Fibroblast of peridontal ligament (primary cell): ENCODE measurements around the gene MPP2.
"Not testable (repeated sequence)": the region's sequence is repeated elsewhere in the genome, so short reads cannot be mapped to it uniquely, and the experiment has no call there.

Experiments used
- DNase-seq: peaks from one replicate; pipeline ENCODE4 v3.0.0-alpha.2; 2010; ENCODE audit errors: extremely low read depth

The MPP2 gene

GRCh38 chr17:43846963-43847371 is 60.4 kb downstream of the MPP2 start, which contains the start of gene CD300LG:
Gene CD300LG, plus strand, starts transcription at chr17:43847176. Its CDS starts 41 bp downstream, at chr17:43847217.
- no peak for DNase-seq

GRCh38 chr17:43846221-43846712 is 61.1 kb downstream of the MPP2 start:
- peak; percentile 73 for DNase-seq

DNA sequence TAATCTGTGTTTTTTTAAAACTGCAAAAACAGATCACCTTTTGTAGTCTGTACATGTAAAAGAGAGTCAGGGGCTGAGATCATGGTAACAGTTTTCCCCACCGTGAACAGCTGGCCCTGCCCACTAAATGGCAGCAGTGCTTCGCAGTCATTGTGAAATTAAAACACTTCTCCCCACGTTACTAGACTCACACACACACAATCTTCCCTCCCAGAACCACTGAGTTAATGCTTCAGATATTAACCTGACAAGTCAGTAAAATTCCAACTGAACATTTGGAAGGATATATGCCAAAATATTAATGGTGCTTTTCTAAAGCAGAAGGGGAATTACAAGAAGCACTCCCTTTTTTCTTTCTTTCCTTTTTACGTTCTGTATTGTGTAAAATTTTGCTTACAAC is 61.6 kb downstream of the MPP2 start:
- DNase-seq = no peak

- DNase-seq = no peak
These were observed 63.1 kb downstream of the MPP2 start for GRCh38 chr17:43844241-43844640.

GRCh38 chr17:43842975-43843325 is 64.4 kb downstream of the MPP2 start:
- DNase-seq = no peak

- DNase-seq = not testable (repeated sequence)
These were observed 65.0 kb downstream of the MPP2 start for GRCh38 chr17:43842091-43842974.

DNA sequence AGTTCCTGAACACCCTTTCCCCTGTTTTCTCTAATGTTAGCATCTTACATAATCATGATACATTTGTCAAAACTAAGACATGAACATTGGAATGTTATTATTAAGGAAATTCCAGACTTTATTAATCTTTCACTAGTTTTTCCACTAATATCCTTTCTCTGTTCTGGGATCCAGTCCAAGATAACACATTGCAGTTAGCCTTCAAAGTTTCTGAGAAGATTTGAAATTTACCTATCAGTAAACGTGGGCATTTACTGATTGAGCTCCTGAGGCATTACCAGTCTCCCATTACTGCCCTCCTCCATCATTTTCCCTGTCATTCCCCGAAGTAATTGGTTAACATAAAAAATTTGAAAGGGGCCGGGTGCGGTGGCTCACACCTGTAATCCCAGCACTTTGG is 66.1 kb downstream of the MPP2 start:
- no peak for DNase-seq

- no peak for DNase-seq
These were observed 66.5 kb downstream of the MPP2 start for GRCh38 chr17:43840814-43841213.

GRCh38 chr17:43839670-43840108 is 67.6 kb downstream of the MPP2 start:
- DNase-seq = no peak

GRCh38 chr17:43834106-43834505 is 73.2 kb downstream of the MPP2 start:
- DNase-seq = peak; percentile 80

GRCh38 chr17:43832976-43833829 is 74.1 kb downstream of the MPP2 start, which contains the start of gene MPP3:
Gene MPP3, minus strand, starts transcription at chr17:43833146. Its CDS starts 1,240 bp downstream, at chr17:43831906.
- DNase-seq = peak; percentile 50

DNA sequence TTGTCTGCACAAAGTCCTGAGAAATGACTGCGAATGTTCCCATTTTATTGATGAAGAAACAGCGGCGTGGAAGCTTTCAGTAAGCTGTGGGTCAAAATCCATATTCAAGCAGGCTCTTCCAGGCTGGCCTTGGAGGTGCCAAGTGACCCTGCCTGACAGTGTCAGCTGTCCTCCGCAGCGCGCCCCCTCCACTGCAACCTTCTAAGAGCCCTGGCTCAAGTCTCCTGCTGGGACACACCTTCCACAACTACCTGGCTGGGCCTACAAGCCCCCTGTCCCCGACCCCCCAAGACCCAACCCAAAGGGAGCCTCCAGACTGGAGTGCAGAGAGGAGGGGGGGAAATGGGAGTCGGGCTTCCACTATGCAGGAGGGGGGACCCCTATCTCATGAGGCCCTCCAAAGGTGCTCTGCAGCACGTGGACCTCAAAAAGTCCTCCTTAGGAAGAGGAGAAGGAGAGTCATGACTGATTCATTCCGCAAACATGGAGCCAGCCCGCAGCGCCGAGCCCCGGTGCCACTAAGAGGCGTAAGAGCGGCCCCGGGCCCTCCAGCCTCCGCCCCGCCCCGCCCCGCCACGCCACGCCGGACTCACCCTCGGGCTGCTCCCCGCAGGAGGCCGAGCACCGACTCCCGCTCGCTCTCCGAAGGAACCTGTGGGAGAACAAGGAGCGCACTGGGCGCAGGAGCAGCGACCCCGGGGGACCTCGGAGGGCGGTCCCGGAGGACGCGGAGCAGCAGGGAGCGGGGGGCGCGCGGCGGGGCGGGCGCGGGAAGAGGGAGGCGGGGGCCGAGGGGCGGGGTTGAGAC is 75.0 kb downstream of the MPP2 start:
- peak; percentile 62 for DNase-seq

DNA sequence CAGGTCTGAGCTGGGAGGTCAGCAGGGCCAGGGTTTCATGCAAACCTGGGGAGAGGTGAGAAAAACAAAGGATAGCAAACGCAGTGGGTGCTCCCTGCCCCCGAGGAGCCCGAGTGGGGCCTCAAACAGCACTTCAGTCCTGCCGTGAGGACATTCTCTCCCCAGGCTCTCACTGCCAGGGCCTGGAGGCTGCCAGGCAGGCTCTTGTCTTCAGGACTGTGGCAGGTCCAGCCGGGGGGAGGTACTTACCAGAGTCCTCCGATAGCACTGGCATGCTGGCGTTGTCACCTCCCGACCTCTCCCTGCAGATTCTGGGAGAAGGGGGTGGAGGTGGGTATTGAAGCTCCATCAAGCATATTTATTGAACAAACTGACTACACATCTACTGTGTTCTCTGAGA is 75.7 kb downstream of the MPP2 start:
- no peak for DNase-seq

DNA sequence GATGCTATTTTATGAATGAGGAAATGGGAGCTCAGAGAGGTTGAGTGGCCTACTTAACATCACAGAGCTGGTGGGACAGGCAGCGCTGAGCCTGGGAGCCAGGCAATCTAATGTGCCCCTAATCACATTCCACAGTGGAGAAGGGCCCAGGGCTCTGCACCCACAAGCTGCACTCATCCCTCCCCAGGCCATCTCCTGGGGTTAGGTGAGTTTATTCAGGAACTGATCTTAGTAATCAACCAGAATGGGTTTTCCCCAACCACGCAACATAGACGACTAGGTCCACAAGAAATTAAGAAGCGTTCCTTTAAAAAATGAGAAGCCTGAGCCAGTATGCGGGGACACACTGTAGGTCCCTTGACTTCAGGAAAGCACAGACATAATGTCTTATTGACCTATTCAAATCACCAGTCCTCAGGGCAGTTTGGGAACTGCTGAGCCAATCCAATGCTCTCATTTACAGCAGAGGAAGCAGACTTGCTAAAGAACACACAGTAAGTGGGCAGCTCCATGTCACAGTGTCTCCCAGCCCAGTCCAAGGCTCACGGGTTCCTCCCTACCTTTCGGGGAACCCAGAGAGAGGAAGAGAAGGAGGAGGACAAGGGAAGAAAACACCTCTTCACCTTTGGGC is 76.7 kb downstream of the MPP2 start:
- no peak for DNase-seq

GRCh38 chr17:43829738-43830137 is 77.6 kb downstream of the MPP2 start:
- DNase-seq = no peak

- DNase-seq = no peak
These were observed 79.7 kb downstream of the MPP2 start for GRCh38 chr17:43827596-43827995.

DNA sequence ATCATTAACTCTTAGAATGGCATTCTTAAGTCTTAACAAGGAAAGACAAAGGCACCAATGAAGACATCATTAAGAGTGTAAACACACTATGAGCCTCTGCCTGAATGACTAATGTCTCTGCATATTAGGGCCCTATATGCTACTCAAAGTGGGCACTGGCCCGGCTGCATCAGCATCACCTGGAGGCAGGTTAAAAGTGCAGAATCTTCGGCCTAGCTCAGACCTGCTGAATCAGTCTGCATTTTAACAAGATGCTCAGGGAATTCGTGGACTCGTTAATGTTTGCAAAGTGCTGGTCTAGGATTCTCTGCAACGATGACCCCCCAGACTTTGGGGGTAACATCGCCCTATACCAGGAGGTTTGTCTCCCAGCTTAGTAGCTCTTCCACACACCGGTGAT is 81.1 kb downstream of the MPP2 start:
- no peak for DNase-seq

GRCh38 chr17:43825567-43825966 is 81.8 kb downstream of the MPP2 start:
- DNase-seq = no peak
